HepG2 (cell line): Measurements from ENCODE around the gene SPCS1. TPM values are rescaled to one million over a fixed set of nuclear protein-coding genes. Genes with fewer than 3 reads are reported as not detected.

Source experiments
- ATAC-seq: fragments of 200-7000 bp; cut with Tn5 transposase; 3 replicates; pipeline ENCODE4 v1.9.1; 2020; ENCODE audit warnings: mild to moderate bottlenecking, moderate library complexity
- BruUV-seq: library from RNA; stranded (reverse); fragments of 400-500 nt; replicated peaks from 2 replicates; lab custom pipeline; 2021; lab: Mats Ljungman, UMichigan
- CTCF ChIA-PET: fragments of 300-600 bp; formaldehyde crosslinking; extraction: SDS; loops from one replicate; lab custom pipeline; 2021; ENCODE audit warnings: low total read pairs, inconsistent platforms, low intra/inter-chr PET ratio; lab: Yijun Ruan, JAX
- POLR2A ChIA-PET: fragments of 350-600 bp; sonication (Branson Sonifier 250); formaldehyde crosslinking; loops from one replicate; lab custom pipeline; 2020; ENCODE audit warnings: antibody characterized with exemption, inconsistent platforms; lab: Yijun Ruan, JAX
- DNase-seq: peaks from one replicate; pipeline ENCODE4 v3.0.0-alpha.2; 2015; ENCODE audit warnings: low spot score
- FAIRE-seq: peaks from 3 replicates; lab custom pipeline; 2011; peaks lifted over from hg19 to GRCh38; lab: Jason Lieb, UNC
- H2AFZ ChIP-seq: one replicate; pipeline ENCODE4 v1.6.1; 2011; ENCODE audit warnings: low read length, inconsistent platforms
- H3K27ac ChIP-seq: fragments of 300-600 bp; 3 replicates; pipeline ENCODE4 v1.8.0; 2011; ENCODE audit warnings: mixed run types, mild to moderate bottlenecking, mixed read lengths, low read length, inconsistent platforms; ENCODE audit not compliant: insufficient read depth; ENCODE audit errors: extremely low read length
- H3K27me3 ChIP-seq, 2 experiments: fragments of 200-600 bp in 1 of 2; 2 replicates in 1 of 2; 3 replicates in 1 of 2; pipeline versions ENCODE4 v1.6.0 to v1.8.0; 2011; ENCODE audit warnings: low read length in 2 of 2, mild to moderate bottlenecking in 2 of 2, moderate library complexity in 2 of 2, inconsistent platforms in 1 of 2; ENCODE audit not compliant: insufficient read depth in 2 of 2, control insufficient read depth in 1 of 2
- H3K36me3 ChIP-seq, 2 experiments: fragments of 200-600 bp in 1 of 2; replicated peaks in 1 of 2; 2 replicates in 1 of 2; 3 replicates in 1 of 2; pipeline versions ENCODE4 v1.5.1 to v1.8.0; 2011; ENCODE audit warnings: low read length in 2 of 2, inconsistent platforms in 1 of 2; ENCODE audit not compliant: insufficient read depth in 2 of 2, control insufficient read depth in 1 of 2
- H3K4me1 ChIP-seq: 2 replicates; pipeline ENCODE4 v1.5.1; 2012; ENCODE audit warnings: low read length, inconsistent platforms; ENCODE audit not compliant: insufficient read depth
- H3K4me2 ChIP-seq: 2 replicates; pipeline ENCODE4 v1.6.0; 2011; ENCODE audit warnings: low read depth, low read length, inconsistent platforms
- H3K4me3 ChIP-seq, 3 experiments: fragments of 200-600 bp in 1 of 3; sonication (generic), shearing (Covaris generic) in 1 of 3; replicated peaks in 1 of 3; 2 replicates each; pipeline ENCODE4 v1.5.1; 2011 to 2016; ENCODE audit warnings: low read length in 3 of 3, inconsistent platforms in 2 of 3, low read depth in 2 of 3, mild to moderate bottlenecking in 2 of 3, control low read depth in 1 of 3, mixed read lengths in 1 of 3; ENCODE audit not compliant: insufficient read depth in 1 of 3
- H3K79me2 ChIP-seq: one replicate; pipeline ENCODE4 v1.6.1; 2011; ENCODE audit warnings: low read length, inconsistent platforms; ENCODE audit not compliant: insufficient read depth
- H3K9ac ChIP-seq: 2 replicates; pipeline ENCODE4 v1.6.0; 2011; ENCODE audit warnings: mild to moderate bottlenecking, low read depth, low read length, inconsistent platforms; ENCODE audit not compliant: insufficient read depth
- H3K9me3 ChIP-seq: 2 replicates; pipeline ENCODE4 v1.5.1; 2012; ENCODE audit warnings: mild to moderate bottlenecking, low read length
- H4K20me1 ChIP-seq: 2 replicates; pipeline ENCODE4 v1.6.0; 2011; ENCODE audit warnings: inconsistent platforms, mild to moderate bottlenecking, low read length, moderate library complexity; ENCODE audit not compliant: insufficient read depth
- AGO1 ChIP-seq: fragments of 200-400 bp; formaldehyde crosslinking; IDR thresholded peaks from 2 replicates; pipeline ENCODE4 v1.6.1; 2017; ENCODE audit warnings: mild to moderate bottlenecking, low read depth, low read length, moderate library complexity; ENCODE audit not compliant: poor library complexity, severe bottlenecking
- AGO2 ChIP-seq: fragments of 200-400 bp; formaldehyde crosslinking; optimal IDR thresholded peaks from 2 replicates; pipeline ENCODE3; 2017; ENCODE audit warnings: mild to moderate bottlenecking, low read depth, low read length, moderate library complexity
- ATAD3A ChIP-seq: sonication (generic); formaldehyde crosslinking; IDR thresholded peaks from 2 replicates; pipeline ENCODE4 v1.4.0; 2020; ENCODE audit warnings: missing genetic modification reagents
- BRCA1 ChIP-seq: sonication (generic); formaldehyde crosslinking; IDR thresholded peaks from 2 replicates; pipeline ENCODE4 v1.4.0; 2020; ENCODE audit warnings: missing genetic modification reagents
- IKZF1 ChIP-seq: fragments of 450-650 bp; IDR thresholded peaks from 2 replicates; pipeline ENCODE4 v1.7.1; 2016
- JUN ChIP-seq: sonication (generic); formaldehyde crosslinking; IDR thresholded peaks from 2 replicates; pipeline ENCODE4 v1.4.0; 2020; ENCODE audit warnings: mild to moderate bottlenecking, missing genetic modification reagents
- KAT2B ChIP-seq: fragments of 150-350 bp; IDR thresholded peaks from 2 replicates; pipeline ENCODE4 v1.6.1; 2014; ENCODE audit warnings: low read depth, low read length, borderline replicate concordance
- MBNL3 ChIP-seq: fragments of 250-450 bp; sonication (Bioruptor Pico); conservative IDR thresholded peaks from 2 replicates; pipeline ENCODE4 v1.8.0; 2022; ENCODE audit warnings: mild to moderate bottlenecking, inconsistent platforms
- NFE2 ChIP-seq: sonication (generic); formaldehyde crosslinking; IDR thresholded peaks from 2 replicates; pipeline ENCODE4 v1.4.0; 2020; ENCODE audit warnings: missing genetic modification reagents
- PATZ1 ChIP-seq: sonication (generic); formaldehyde crosslinking; IDR thresholded peaks from 2 replicates; pipeline ENCODE4 v1.4.0; 2020; ENCODE audit warnings: missing genetic modification reagents
- SMARCC2 ChIP-seq: fragments of 450-650 bp; IDR thresholded peaks from 2 replicates; pipeline ENCODE4 v1.6.1; 2017; ENCODE audit warnings: antibody characterized with exemption, mild to moderate bottlenecking
- SNAI1 ChIP-seq: sonication (generic); formaldehyde crosslinking; IDR thresholded peaks from 2 replicates; pipeline ENCODE4 v1.5.0; 2020; ENCODE audit warnings: mild to moderate bottlenecking, missing genetic modification reagents, borderline replicate concordance
- TBX3 ChIP-seq: fragments of 450-650 bp; IDR thresholded peaks from 2 replicates; pipeline ENCODE4 v1.6.1; 2017; ENCODE audit warnings: antibody characterized with exemption, mild to moderate bottlenecking, inconsistent platforms, borderline replicate concordance
- ZBTB39 ChIP-seq: sonication (generic); formaldehyde crosslinking; IDR thresholded peaks from 2 replicates; pipeline ENCODE4 v1.5.0; 2020; ENCODE audit warnings: missing genetic modification reagents
- ZMYM2 ChIP-seq: sonication (generic); formaldehyde crosslinking; IDR thresholded peaks from 2 replicates; pipeline ENCODE4 v1.8.0; 2022; ENCODE audit warnings: mild to moderate bottlenecking, missing genetic modification reagents
- ZNF205 ChIP-seq: IDR thresholded peaks from 2 replicates; pipeline ENCODE4 v1.6.1; 2018; ENCODE audit warnings: missing biosample characterization, missing genetic modification reagents
- ZNF256 ChIP-seq: sonication (generic); formaldehyde crosslinking; conservative IDR thresholded peaks from 2 replicates; pipeline ENCODE4 v1.4.0; 2020; ENCODE audit warnings: missing genetic modification reagents
- ZNF850 ChIP-seq: sonication (generic); formaldehyde crosslinking; conservative IDR thresholded peaks from 2 replicates; pipeline ENCODE4 v1.9.0; 2021; ENCODE audit warnings: mild to moderate bottlenecking, missing genetic modification reagents
- WGBS: methylation state at CpG from one replicate; pipeline ENCODE4 v1.1.6; 2017; ENCODE audit warnings: low lambda C conversion rate; 5-methylcytosine and 5-hydroxymethylcytosine counted together
- in situ Hi-C: cut with HindIII; loops from 2 replicates; pipeline ENCODE4 v1.10.0; 2017; ENCODE audit warnings: low pct_unique_long_range_greater_than_20kb; ENCODE audit not compliant: extremely low pct_ligation_motif_present
- intact Hi-C: fragments of 100-400 bp; cut with micrococcal nuclease; formaldehyde crosslinking; loops from one replicate; pipeline ENCODE4 v1.10.0; 2022; ENCODE audit not compliant: unreplicated experiment
- polyA plus RNA-seq, 8 experiments: library from polyadenylated mRNA; depleted of rRNA in 3 of 8; stranded (reverse) in 7 of 8; unstranded in 1 of 8; fragments of >200 nt; fragmentation: Illumina TruSeq in 4 of 8; extraction: Trizol in 4 of 8; gene quantifications; 2 replicates each; pipeline versions ENCODE4 v1.2.1 to v1.2.3, GENCODE V29; 2011 to 2016; ENCODE audit warnings: low read depth in 4 of 8, missing spikeins in 1 of 8, mixed read lengths in 1 of 8; ENCODE audit not compliant: insufficient read depth in 1 of 8
- total RNA-seq, 5 experiments: library from RNA; depleted of rRNA; stranded (reverse); fragments of >200 nt; fragmentation: Illumina TruSeq; extraction: Trizol; gene quantifications; 2 replicates each; pipeline ENCODE4 v1.2.3, GENCODE V29; 2016; ENCODE audit warnings: low read depth in 1 of 5

SPCS1 gene
- total and polyA plus RNA-seq, 2 of the 13 experiments (the other 11 are each of a cell fraction or from before 2014, with no cell fraction given): 84.6 to 120 TPM

- peaks cover 8 to 45% of the 10 kb centered on the region in 2 experiments; a peak in 4 of 5 replicates for H3K36me3 ChIP-seq
- no peaks in the 10 kb centered on the region for H3K79me2 ChIP-seq
- ATAC-seq (no peak), DNase-seq (no peak), FAIRE-seq (peak; percentile 44)
- ChIA-PET CTCF (no interaction called here), POLR2A (no interaction called here)
- in situ Hi-C loops: no loop called here
- H3K9ac ChIP-seq: no peak overlapping the region
- H3K27ac ChIP-seq: no peak overlapping the region
- intact Hi-C loops: no loop called here
- 92% methylated on average over 10 of the region's 10 CpGs for WGBS
- H3K4me2 ChIP-seq: no peak overlapping the region
- BruUV-seq: no TSS peak
- H3K4me3 ChIP-seq: no peak overlapping the region
- no peaks in the 10 kb centered on the region for H3K27me3 ChIP-seq
- no peaks in the 10 kb centered on the region for H3K4me1 ChIP-seq
- TF ChIP-seq BRCA1 (CRISPR knock-in tag) (no peak), ZBTB39 (CRISPR knock-in tag) (no peak), SNAI1 (CRISPR knock-in tag) (no peak), ATAD3A (CRISPR knock-in tag) (no peak), TBX3 (no peak), JUN (no peak), MBNL3 (CRISPR knock-in tag) (no peak), AGO2 (no peak), ZNF205 (CRISPR knock-in tag) (no peak), NFE2 (CRISPR knock-in tag) (no peak), ZMYM2 (CRISPR knock-in tag) (no peak), KAT2B (no peak), ZNF850 (CRISPR knock-in tag) (no peak), ZNF256 (no peak), SMARCC2 (no peak), IKZF1 (no peak), AGO1 (no peak), PATZ1 (CRISPR knock-in tag) (no peak)
- H4K20me1 ChIP-seq: no peaks in the 10 kb centered on the region
- H3K9me3 ChIP-seq: peaks cover 2% of the 10 kb centered on the region; the same call in 1 of the 2 replicates
- H2AFZ ChIP-seq: no peak overlapping the region
Observed at GRCh38 chr3:52733256-52733891, 27.5 kb downstream of the SPCS1 start.
